NK-92 (cell line): ENCODE measurements around the gene TSR3.

ENCODE experiments used
- DNase-seq: peaks from one replicate; lab custom pipeline; 2025; ENCODE audit not compliant: unreplicated experiment; lab: John Stamatoyannopoulos, UW

Gene TSR3

DNA sequence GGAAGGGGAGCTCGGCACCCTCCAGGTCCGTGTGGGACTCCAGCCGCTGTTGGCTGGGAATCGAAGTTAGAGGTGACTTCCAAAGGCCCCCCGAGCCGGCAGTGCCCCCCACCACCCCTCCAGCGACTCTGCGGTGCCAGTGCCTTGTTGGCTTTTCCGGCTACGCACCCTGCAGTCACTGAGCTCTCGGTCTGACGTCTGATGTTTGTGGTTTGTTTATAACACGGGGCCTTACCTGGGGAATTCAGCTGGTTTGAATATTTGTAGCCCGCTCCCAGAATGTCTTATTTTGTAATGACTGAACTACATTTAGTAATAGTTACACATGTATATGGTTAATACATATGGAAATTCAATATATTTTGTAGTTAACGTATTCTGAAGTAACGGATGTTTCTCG, 25.3 kb downstream of the TSR3 start:
- no peak for DNase-seq

- DNase-seq, result no peak
Measured at GRCh38 chr16:1325673-1326371, 25.9 kb downstream of the TSR3 start.

DNA sequence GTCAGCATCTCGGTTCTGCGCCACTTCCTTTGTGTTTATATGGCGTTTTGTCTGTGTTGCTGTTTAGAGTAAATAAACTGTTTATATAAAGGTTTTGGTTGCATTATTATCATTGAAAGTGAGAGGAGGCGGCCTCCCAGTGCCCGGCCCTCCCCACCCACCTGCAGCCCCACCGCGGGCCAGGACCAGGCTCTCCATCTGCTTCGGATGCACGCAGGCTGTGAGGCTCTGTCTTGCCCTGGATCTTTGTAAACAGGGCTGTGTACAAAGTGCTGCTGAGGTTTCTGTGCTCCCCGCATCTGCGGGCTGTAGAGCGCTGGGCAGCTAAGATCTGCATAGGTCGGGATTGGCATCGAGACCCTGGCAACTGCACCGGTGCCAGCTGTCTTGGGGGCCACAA, 26.4 kb downstream of the TSR3 start:
- DNase-seq, result no peak

DNA sequence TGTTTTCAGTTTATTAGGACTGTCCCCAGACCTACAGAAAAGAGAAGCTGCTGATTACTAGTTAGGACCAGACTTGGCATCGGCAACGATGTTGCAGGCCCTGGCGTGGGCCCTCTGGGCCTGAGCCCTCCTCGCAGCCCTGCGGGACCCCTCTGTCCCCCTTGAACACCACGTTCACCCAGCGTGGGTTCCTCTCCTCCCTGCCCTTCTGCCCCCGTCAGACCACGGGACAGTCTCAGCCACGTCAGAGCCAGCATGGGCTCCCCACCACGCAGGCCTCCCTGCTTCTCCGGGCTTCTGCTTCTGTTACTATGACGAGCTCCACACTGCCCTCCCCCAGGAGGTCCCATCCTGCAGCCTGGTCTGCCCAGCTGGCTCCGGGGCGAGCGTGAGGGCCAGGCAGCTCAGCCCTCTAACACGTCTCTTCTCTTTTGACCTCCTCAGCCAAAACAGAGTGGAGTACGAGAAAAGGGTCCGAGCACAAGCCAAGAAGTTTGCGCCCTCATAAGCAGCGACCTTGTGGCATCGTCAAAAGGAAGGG, 27.3 kb downstream of the TSR3 start:
- no peak for DNase-seq

DNA sequence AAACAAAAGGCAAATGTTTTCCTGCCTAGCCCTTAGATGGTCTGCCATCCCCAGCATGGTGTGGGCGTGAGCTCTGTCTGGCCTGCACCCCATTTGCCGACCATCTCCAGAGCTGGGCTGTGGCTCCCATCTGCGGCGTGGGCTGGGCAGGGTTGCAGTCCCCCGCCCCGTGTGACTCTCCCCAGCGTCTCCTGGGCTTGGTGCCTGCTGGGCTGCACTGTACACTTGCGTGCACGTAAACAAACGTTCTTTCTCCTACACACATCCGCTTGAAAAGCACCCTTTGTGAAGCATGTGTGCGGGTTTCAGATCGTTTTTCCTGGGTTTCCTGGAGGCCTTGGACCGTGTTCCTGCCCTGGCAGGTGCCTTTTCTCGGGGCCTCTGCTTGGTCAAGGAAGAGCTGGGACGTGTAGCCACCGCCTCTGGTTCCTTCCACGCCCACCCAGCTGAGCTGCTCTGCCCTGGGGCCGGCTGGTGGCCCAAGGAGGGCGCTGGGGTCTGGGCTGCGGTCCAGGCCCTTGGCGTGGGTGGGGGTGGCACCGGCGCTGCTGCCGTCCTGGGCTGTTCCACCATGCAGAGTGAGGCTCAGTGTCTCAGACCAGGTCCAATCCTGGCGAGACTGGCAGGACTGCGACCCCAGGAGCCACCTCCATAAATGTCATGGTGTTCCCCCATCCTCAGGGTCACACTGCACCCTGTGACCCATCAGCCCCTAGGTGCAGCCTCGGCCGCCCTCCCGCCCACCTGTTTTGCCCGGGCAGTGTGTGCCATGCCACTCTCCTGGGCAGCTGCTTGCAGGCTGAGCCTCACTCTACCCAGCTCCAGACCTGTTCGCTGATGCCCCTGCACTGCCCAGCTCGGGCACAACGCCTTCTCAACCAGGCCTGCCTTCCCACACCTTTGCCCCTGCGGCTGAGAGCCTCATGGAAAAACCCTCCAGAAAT, 28.1 kb downstream of the TSR3 start:
- DNase-seq, result no peak

DNA sequence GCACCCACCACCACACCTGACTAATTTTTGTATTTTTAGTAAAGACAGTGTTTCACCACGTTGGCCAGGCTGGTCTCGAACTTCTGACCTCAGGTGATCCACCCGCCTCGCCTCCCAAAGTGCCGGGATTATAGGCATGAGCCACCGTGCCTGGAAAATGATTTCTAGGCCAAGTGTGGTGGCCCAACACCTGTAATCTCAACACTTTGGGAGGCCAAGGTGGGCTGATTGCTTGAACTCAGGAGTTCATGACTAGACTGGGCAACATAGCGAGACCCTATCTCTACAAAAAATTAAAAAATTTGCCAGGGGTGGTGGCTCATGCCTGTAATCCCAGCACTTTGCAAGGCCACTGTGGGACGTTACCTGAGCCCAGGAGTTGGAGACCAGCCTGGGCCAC, 29.3 kb downstream of the TSR3 start:
- no peak for DNase-seq

DNA sequence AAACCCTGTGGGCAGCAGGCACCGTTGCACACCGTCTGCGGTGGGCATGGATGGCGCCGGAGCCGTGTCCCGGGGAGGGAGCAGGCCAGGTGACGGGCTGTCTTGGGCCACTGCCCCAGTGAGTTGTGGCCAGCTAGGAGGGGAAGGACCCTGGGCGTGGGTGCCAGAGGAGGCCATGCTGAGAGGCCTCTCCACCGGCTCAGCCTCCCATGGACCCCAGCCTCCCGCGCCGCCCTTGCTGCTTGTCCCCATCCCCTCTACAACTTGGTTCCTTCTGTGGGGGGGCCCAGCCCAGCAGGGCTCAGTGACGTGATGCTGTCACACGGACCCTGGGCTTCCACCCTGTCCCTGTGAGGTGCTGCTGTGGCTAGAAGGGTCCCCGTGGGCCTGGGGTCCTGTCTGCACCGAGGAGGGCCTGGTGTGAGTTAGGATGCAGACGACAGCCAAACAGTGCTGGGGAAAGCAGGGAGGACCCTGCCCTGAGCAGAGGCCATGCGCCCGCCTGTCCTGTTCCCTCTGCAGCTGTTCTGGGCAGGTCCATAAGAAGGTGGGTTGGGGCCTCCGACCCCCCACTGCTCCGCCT, 30.9 kb downstream of the TSR3 start:
- no peak for DNase-seq

DNA sequence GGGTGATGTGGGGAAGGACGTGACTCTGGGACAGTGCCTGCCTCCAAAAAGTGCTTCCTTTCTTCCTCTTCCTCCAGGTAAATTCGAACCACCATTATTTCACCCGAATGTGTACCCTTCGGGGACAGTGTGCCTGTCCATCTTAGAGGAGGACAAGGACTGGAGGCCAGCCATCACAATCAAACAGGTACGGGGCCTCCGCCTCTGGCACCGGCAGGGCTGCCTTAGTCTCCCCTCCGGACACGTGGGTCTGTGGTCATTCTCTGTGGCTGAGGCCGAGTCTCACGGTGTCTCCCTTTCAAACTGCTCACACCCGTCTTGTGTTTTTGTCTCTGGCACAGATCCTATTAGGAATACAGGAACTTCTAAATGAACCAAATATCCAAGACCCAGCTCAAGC, 31.6 kb downstream of the TSR3 start:
- DNase-seq, result no peak

- no peak for DNase-seq
Measured at GRCh38 chr16:1319041-1319440, 32.6 kb downstream of the TSR3 start.

GRCh38 chr16:1318268-1318545, 33.5 kb downstream of the TSR3 start:
- DNase-seq, result no peak

DNA sequence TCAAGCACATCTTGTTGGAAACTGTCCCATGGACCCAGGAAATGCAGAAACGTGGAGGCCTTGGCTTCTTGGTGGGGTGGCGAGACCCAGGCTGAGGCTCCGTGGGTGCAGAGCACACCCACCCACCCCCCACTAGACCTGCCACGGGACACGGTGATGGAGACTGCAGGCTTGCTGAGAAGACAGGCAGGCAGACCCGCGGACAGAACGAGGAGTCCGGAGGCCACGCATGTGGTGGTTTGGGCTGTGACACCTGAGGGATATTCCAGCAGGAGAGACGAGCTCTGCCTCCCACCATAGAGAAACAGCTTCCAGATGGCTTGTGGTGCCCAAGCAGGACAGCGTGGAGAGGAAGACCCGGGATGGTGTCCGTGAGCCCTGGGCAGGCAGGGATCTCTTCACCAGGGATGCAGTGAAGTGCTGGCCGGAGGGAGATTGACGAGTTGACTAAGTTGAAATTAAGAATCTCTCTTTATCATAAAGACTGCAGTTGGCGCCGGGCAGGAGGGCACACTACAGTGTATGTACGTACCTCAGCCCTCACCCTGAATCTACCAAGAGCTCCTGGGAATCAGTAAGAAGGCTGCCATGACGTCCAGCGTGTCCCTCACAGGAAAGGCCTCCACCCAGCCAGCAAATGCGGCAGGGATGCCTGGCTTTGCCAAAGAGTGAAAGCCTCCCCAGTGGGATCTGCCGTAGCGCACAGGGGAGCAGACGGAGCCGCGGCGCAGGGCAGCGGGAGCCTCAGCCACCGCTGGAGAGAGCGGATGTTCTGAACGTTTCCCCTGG, 34.0 kb downstream of the TSR3 start:
- DNase-seq, result no peak

DNA sequence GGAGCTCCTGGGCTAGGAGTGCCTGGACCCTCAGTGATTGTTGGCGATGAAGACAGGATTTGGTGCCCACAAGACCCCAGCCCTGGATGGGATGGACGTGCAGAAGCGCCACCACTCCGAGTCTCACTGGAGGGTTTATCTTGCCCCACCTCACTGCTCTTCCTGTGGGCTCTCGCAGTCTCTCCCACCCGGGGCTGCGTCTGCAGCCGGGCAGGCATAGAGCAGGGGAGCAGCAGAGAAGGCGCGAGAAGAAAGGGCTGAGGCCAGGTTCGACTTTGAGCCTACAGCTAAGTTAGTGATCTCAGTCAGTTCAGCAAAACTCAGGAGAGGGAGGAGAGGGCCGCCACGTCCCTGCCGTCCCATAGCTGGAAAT, 35.7 kb downstream of the TSR3 start:
- DNase-seq, result no peak

- DNase-seq, result no peak
Measured at GRCh38 chr16:1315081-1316032, 36.3 kb downstream of the TSR3 start.

DNA sequence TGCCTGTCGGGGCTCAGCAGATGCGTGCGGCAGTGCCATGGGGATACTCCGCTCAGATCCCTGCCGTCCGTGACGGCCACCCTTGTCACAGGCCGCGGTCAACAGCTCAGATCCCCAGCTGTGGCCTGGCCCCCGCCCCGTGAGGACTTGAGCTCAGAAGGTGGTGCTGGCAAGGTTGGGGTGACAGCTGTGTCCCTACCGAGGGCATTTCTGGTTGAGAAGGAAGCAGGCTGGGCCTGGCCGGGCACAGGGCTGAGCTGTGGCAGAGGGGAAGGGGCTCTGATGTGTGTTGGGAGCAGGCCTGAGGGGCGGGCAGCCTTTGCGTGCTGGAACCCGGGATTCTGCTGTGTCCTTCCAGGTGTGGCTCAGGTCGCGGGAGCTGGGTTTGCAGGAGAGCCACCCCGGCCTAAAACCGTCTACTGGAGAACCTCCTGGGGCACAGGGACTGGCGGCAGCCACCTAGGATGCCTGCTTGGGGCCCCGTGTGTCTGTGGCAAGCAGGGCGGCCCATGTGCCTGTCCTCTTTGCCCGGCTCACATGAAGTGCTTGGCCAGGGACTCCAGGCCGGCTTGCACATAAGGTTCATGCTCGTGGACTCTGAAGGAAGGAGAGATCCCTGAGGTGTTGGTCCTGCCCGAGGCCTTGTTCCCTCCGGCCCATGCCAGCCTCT, 37.1 kb downstream of the TSR3 start:
- no peak for DNase-seq

DNA sequence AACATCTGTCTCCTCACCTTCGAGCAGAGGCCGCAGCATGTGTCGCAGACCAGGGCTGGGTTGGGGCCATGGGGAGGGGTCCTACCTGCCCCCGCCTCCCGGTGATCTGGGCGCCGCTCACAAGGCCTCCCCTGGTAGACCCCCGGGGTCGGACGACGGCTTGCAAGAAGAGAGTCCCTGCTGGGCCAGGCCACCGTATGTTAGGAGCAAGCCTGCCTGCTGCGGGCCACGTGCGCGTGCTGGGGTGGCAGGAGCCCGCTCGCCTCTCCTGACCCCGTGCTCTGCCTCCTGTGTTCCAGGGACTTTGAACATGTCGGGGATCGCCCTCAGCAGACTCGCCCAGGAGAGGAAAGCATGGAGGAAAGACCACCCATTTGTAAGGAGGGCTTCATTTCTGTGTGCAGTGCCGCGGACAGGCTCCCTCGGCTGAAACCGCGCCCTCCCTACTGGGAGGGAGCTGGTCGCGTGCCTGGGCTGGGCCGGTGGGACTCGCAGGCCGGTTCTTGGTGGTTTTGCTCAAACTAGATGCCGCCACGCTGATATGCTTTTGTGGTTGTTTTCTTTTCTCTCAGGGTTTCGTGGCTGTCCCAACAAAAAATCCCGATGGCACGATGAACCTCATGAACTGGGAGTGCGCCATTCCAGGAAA, 37.8 kb downstream of the TSR3 start:
- no peak for DNase-seq

DNA sequence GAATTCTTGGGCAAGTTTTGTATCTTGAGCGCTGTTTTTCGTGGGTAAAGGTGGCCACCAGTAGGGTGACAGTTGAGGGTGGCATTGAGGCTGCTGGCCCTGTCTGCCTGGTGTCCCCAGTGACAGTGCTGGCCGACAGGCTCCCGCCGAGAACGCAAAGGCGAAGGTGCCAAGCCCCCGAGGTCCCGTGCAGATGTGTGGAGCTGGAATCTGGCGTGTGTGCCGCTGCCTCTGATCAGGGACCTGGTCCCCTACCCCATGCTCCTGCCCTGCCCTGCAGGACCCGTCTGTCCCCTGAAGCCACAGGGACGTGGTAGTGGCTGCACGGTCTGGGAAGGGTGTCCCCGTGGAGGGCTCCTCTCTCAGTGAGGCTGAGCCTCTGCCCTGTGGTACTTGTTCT, 38.8 kb downstream of the TSR3 start:
- DNase-seq, result no peak

- DNase-seq, result no peak
Measured at GRCh38 chr16:1312467-1312816, 39.2 kb downstream of the TSR3 start.

DNA sequence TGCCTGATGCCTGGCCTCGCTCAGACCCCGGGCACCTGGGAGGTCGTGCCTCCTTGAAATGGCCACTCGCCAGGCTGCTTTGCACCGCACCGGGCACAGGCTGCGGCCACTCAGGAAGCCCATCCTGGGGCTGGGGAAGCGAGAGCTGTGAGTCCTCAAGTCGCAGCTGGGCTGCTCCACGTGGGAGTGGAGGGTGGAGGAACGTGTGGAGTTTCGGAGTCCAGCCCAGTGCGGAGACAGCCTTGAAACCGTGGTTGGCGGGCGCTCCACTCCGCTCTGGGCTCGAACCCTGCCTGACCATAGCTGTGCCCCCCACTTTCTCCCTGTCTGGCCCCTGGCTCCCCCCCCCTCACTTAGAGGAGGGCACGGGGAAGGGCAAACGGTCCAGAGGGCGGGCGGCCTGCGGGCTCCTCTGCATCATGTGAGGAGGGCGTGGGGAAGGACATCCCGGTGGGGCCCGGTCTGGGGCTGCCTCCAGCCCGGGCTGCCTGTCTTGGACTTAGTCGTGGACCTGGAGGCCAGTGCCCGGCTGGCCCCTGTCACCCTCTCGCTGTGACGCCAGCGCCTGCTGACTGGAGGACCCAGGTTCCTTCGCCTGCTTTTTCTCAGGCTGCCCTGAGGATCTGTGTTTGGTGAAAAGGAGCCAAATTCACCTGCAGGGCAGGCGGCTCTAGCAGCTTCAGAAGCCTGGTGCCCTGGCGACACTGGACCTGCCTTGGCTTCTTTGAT, 39.8 kb downstream of the TSR3 start:
- no peak for DNase-seq
